HG03139 (cell line): ENCODE data around the gene ITSN1.

ENCODE experiments used
- ATAC-seq: cut with Tn5 transposase; IDR thresholded peaks from one replicate; pipeline ENCODE4 v1.9.1; 2021; ENCODE audit not compliant: unreplicated experiment

ITSN1 gene

DNA sequence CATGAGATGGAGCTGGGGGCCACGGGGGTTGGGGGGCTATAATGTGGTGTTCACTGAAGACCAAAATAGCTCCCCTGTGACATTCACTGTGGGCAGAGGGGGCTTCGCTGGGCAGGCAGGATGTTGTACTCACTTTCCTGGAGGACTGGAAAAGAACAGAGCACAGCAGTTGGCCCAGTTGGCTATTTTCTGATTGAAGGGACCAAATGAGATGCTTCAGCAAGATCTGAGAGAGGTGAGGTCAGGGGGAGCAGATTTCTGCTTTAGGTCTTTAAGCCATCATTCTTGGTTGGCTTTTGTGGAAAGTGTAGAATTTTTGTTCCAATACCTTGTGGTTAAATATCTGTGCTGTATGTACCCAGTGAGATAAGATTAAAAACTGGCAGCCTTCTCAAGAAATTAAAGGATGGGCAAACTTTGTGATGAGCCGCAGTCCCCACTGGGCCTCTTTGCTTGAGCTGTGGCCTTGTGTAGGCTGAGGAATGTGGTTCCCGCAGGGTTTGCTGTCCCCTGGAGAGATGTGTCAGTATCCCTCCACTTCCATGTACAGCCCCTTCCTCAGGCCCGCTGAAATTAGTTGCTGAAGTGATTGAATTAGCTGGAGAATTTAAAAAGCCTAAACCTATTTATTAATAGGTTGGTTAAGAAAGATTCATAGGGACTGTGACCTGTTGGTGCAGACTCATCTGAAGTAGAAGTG is 192.7 kb downstream of the ITSN1 start:
- ATAC-seq = no peak

GRCh38 chr21:33835920-33836319 is 193.6 kb downstream of the ITSN1 start:
- no peak for ATAC-seq

- no peak for ATAC-seq
Observed at GRCh38 chr21:33836408-33836807, 194.1 kb downstream of the ITSN1 start.

DNA sequence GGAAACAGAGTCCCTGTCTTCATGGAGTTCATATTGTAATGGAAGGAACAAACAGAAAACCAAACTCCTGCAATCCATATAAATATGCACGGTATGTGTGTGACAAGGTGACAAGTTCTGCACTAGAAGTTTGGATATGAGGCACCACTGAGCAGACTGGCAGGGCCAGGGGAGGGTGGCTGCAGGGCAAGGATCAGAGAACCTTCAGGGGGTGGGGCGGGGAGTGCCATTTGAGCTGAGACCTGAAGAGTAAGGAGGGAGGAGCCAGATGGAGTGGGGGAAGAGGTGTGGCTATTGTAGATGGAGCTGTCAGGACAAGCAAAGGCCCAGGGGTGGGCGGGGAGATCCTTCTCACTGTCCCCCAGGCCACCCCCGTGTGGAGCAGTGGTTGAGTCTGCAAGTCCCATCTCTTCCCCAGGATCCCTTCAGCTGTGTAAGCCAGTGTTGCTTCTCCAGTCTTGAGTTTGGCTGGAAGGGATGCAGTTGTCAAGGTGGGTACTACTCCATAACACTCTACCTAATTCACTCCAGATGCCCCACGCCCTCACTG is 196.9 kb downstream of the ITSN1 start:
- no peak for ATAC-seq

DNA sequence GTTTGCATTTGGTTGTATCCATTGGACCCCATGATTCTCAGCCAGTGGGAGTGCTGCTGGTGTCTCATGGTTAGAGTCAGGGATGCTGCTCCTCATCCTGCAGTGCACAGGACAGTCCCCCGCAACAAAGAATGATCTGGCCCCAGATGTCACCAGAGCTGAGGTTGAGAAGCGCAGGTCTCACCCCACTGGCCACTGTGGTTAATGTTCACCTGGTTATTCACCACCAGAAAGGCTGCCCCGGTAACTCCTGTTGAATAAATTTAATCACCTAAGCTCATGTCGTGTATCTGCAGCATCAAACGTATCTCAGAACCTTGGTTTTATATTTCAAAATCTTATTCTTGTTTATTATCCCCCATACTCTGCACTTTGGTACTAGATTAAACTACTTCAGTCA is 197.5 kb downstream of the ITSN1 start:
- no peak for ATAC-seq

GRCh38 chr21:33840771-33841170 is 198.5 kb downstream of the ITSN1 start:
- no peak for ATAC-seq

DNA sequence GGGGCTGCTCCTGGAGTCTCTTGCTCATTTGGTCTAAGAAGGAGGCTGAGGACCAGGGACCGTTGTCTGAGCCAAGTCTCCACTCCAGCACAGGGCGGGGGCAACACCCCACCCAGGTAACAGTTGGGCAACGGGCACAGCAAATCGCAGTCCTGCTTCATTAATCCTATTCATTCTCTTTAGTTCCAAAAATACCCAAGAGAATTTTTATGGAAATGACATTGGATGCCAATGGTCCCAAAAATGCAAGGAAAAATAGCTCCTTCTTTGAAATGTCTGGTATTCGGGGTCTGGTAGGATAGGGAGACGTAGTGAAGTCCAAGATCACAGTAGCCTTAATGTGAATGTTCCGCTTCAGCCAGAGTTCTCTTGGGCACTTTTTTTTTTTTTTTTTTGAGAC is 199.3 kb downstream of the ITSN1 start:
- ATAC-seq = no peak

GRCh38 chr21:33843216-33843615 is 200.9 kb downstream of the ITSN1 start:
- no peak for ATAC-seq

- no peak for ATAC-seq
Observed at GRCh38 chr21:33844104-33844889, 202.0 kb downstream of the ITSN1 start.

DNA sequence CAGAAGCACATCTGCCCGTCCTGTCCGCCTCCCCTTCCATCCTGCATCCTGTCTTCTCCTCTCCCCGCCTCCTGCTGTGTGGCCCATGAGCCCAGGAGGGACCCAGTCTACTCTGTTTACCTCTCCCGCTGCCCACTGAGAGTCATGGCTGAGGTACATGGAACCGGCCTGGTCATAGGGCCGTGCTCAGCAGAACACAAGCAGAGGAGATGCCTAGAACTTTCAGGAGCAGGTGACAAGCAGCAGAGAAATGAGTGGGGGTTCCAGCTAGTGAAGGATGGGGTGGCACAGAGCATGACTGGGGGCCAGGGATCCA is 202.5 kb downstream of the ITSN1 start:
- ATAC-seq = no peak

DNA sequence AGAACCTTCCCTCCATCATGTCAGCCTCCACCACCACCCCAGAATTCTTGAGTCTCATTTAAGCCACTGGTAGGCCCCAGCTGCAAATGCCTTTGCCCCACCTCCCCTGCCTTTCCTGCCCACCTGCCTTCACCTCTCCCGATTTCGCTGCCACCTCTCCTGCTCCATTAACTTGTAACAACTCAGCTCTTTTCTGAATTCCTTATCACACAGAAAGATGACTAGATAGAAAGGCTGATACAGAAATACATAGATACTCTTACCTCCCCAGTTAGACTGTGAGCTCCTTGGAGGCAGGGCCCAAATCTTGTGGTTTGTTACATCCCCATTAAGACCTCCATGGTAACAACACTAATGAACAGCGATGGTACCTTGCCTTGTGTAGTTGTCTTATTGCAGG is 203.8 kb downstream of the ITSN1 start:
- no peak for ATAC-seq

DNA sequence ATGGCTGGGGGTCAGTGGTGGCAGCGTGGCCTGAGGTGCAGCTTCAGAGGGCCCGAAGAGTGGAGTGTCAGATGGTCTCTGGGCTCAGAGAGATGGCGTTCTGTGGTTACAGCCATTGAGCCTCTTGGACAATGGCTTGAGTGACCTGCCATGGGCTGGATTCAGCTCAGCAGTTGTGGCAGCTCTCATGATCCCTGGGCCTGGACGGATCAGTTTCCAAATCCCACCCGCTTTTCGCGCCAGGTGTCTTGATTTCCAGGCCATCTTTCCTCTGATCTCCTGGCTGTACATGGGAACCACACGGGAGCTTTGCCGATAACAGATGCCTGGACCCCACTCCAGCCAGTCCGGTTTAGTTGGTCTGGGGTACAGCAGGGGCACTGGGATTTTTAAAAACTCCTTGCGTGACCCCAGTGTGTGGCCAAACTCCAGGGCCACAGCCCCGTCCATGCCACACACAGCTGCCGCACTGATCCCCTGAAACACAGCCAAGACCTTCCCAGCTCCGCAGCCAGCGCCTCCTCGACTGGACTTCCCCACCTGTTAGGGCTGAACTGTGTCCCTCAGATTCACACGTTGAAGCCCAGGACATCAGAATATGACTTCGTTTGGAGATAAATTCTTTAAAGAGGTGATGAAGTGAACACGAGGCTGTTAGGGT is 205.4 kb downstream of the ITSN1 start:
- no peak for ATAC-seq

DNA sequence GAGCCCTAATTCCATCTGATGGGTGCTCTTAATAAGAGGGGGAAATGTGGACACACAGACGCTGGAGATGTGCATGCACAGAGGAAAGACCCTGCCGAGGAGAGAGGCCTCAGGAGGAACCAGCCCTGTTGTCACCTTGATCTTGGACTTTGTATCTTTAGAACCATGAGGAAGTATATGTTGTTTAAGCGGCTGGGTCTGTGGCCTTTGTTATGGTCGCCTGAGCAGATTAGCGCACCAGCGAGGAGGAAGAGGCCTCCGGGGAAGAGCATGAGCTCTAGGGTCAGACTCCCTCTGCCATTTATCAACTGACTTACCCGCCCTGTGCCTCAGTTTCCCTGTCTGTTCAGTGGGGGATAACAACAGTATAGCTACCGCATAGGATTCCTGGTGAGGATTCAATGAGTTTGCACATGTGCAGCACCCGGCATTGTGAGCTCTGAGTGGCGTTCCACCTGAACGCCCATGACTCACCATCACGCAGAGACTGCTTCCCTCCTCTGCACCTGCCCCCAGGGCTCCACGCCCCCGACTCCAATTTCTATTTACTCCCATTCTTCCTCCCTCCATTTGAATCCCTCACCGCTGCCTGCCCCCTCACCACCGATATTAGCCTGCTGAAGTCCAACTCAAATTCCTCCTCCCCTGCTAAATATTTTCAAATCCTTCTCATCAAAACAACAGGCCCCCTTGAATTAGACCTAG is 206.1 kb downstream of the ITSN1 start:
- ATAC-seq = no peak

DNA sequence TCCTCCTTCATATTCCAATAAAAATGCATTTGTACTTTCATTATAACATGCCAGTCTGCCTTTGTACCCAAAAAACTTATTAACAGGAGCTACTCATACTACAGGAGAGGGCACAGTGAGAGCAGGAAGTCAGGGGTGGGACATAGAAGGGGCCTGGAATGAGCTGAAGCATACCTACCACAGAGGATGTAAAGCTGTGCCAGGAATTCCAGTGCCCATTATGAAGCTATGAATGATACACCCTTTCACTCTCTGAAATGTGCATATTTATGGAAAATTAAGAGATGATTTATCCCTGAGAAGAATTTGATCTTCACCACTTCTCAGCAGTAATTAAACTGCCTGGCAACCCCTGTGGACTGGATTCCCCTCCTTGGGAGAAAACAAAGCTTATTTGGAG is 207.5 kb downstream of the ITSN1 start:
- no peak for ATAC-seq

DNA sequence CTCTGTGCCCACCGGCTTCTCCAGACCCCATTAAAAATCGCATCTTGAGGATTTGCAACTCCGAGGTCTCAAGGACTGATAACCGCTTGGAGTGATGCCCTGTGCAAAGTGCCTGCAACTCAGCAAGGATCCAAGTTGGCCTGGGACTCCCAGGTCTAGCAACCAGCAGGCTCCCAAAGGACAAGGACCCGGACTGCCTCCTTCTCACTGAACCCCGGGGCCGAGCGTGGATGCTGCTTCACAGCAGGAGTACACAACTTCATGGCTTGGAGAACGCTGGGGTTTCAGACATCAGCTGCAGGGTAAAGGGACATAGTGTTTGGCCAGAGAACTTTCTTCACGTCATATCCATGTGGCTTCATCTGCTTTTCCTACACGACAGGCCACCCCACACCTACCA is 208.1 kb downstream of the ITSN1 start:
- ATAC-seq = no peak

DNA sequence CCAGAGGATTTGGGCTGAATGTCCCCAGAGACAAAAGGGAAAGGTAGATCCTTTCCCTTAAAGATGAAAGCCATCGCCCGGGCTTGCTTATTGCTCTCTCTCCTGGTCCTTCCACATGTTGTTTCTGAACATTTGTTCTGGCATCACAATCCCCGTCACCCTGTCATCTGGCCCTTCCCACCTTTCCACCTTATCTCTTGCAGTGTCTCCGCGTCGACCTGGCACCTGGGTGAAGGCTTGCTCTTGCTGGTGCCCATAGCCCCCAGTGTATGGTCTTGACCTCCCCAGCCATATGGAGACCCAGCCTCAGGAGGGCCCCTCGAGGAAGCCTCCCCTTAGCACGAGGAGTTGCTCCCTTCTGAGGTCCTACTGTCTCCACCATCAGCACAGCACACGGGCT is 208.7 kb downstream of the ITSN1 start:
- ATAC-seq = no peak

GRCh38 chr21:33852485-33852884 is 210.2 kb downstream of the ITSN1 start:
- no peak for ATAC-seq

GRCh38 chr21:33854604-33855003 is 212.3 kb downstream of the ITSN1 start:
- no peak for ATAC-seq

- ATAC-seq = no peak
Observed at GRCh38 chr21:33855190-33855589, 212.9 kb downstream of the ITSN1 start.

- no peak for ATAC-seq
Observed at GRCh38 chr21:33856893-33857527, 214.7 kb downstream of the ITSN1 start.
